Measurements from ENCODE around the gene CELSR3. TPM values are rescaled to one million over a fixed set of nuclear protein-coding genes. Genes with fewer than 3 reads are reported as not detected.
A peak's percentile ranks its signal among the peaks of the same experiment; 100 is the strongest.

Gene CELSR3
- total and polyA plus RNA-seq, 2 experiments from 2014 or later = 3.1 to 5.9 TPM

DNA sequence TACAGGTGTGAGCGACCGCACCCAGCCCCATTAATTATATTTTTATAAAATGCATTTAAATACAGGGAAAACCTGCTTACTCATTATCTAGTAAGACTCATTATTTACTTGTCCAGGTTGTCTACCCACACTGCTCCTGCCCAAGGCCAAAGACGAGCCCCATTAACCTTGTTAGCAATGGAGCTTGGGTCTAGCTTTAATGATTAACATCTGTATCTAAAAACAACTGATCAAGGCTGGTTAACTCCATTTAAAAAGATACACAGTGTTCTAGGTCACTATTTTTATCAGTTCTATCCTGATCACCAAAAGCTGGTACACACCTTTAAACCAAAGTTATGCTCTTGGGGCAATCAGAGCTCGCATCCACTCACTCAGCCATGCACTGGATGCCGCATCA lies 33.5 kb upstream of the CELSR3 start:
- peaks cover 3% of the 10 kb centered on the region for H3K4me1 ChIP-seq (ENCODE audit: low read depth)
- no peak overlapping the region for H3K27ac ChIP-seq
- H3K27me3 ChIP-seq = no peaks in the 10 kb centered on the region
- no peak overlapping the region for H3K4me3 ChIP-seq
- H3K9me3 ChIP-seq (ENCODE audit: low read depth) = no peaks in the 10 kb centered on the region
- DNase-seq (ENCODE audit: low read depth in 1 of 2, low spot score in 1 of 2) = no peak
- peaks cover 46% of the 10 kb centered on the region for H3K36me3 ChIP-seq
- TF ChIP-seq, protein P1, sequence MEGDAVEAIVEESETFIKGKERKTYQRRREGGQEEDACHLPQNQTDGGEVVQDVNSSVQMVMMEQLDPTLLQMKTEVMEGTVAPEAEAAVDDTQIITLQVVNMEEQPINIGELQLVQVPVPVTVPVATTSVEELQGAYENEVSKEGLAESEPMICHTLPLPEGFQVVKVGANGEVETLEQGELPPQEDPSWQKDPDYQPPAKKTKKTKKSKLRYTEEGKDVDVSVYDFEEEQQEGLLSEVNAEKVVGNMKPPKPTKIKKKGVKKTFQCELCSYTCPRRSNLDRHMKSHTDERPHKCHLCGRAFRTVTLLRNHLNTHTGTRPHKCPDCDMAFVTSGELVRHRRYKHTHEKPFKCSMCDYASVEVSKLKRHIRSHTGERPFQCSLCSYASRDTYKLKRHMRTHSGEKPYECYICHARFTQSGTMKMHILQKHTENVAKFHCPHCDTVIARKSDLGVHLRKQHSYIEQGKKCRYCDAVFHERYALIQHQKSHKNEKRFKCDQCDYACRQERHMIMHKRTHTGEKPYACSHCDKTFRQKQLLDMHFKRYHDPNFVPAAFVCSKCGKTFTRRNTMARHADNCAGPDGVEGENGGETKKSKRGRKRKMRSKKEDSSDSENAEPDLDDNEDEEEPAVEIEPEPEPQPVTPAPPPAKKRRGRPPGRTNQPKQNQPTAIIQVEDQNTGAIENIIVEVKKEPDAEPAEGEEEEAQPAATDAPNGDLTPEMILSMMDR (IDR thresholded peaks at IDR 0.05; ENCODE audit: low read depth, low read length) = no peak

DNA sequence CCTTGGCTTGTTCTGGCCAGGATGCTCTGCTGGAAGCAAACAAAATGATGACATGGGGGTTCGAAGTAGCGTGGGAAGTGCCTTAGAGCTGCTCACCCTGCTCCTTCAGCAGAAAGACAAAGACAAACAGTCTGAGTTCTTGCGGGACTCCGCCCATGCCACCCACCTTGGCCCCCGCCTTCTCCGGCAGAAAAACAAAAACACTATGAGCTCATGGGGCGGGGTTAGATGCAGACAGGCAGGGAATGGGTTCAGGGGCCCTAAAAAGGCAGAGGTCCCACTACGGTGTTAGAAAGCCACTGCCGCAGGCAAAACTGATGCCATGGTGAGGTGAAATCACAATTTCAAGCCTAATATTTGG lies 32.7 kb upstream of the CELSR3 start:
- Histone ChIP-seq H3K27ac (no peak overlapping the region), H3K4me1 (ENCODE audit: low read depth) (peaks cover 3% of the 10 kb centered on the region), H3K27me3 (no peaks in the 10 kb centered on the region), H3K9me3 (ENCODE audit: low read depth) (no peaks in the 10 kb centered on the region), H3K36me3 (peaks cover 51% of the 10 kb centered on the region), H3K4me3 (no peak overlapping the region)
- DNase-seq (ENCODE audit: low read depth in 1 of 2, low spot score in 1 of 2) = peak in 1 of 2 donors; percentile 81
- TF ChIP-seq, protein P1 (IDR thresholded peaks at IDR 0.05; ENCODE audit: low read depth, low read length) = no peak

DNA sequence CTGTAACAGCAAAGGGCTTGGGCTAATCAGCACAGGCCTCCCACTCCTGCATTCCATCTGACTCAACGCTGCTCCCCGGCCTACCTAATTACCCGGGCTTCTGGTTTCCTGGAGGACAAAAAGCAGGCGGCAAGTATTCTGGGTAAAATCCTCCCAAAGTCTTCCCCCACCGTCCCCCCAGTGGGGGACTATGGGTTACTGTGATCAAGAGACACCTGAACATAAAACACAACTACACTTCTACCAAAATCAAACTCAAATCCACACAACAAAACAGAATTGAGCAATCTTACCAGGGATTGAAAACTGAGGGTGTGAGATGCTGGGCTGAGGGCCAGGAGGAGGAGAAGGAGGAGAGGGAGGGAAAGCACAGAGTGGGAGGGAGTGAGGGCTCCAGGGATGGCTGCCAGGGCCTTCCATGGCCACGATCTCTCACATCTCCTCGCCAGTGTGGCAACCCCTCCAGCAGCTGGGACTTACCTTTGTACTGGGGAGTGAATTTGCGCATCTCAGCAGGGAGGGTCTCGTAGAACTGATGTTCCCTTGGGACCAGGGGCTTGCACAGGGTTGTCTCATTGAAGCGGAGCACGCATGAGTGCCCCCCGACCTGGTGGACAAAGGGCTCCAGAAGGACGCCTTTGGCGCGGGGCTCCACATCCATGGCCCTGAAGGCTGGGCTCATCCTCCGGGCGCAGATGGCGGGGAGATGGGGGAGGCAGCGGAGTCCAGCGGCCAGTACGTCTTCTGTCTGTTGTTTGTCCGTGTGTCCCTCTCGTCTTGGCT lies 32.1 kb upstream of the CELSR3 start:
- H3K27ac ChIP-seq = peak overlapping the region; percentile 39
- TF ChIP-seq, protein P1 (IDR thresholded peaks at IDR 0.05; ENCODE audit: low read depth, low read length) = no peak
- H3K9me3 ChIP-seq (ENCODE audit: low read depth) = no peaks in the 10 kb centered on the region
- no peaks in the 10 kb centered on the region for H3K4me1 ChIP-seq (ENCODE audit: low read depth)
- H3K27me3 ChIP-seq = no peaks in the 10 kb centered on the region
- H3K36me3 ChIP-seq = peaks cover 57% of the 10 kb centered on the region
- H3K4me3 ChIP-seq = no peak overlapping the region
- DNase-seq (ENCODE audit: low read depth in 1 of 2, low spot score in 1 of 2) = peak in 1 of 2 donors; percentile 96

DNA sequence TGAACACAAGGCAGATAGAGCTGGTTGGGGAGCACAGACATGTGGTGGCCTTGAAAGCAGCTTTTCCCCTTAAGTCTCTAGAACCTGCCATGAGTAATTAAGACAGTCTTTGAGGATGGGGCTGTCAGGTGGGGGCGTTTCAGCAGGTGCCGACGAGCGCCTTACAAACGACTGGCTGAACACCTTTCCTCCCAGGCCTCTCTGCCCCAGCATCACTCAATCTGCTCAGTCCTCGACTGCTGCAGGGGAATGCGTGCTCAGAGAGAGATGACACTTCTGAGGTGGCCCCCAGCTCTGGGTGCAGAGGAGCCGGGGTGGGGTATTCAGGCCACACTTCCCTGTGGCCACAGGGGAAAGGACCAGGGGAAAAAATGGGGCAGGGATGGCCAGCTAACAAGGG lies 31.1 kb upstream of the CELSR3 start:
- no peaks in the 10 kb centered on the region for H3K4me1 ChIP-seq (ENCODE audit: low read depth)
- peak overlapping the region; percentile 39 for H3K27ac ChIP-seq
- no peak overlapping the region for H3K4me3 ChIP-seq
- H3K9me3 ChIP-seq (ENCODE audit: low read depth) = no peaks in the 10 kb centered on the region
- H3K36me3 ChIP-seq = peaks cover 57% of the 10 kb centered on the region
- DNase-seq (ENCODE audit: low read depth in 1 of 2, low spot score in 1 of 2) = no peak
- no peaks in the 10 kb centered on the region for H3K27me3 ChIP-seq
- TF ChIP-seq, protein P1 (IDR thresholded peaks at IDR 0.05; ENCODE audit: low read depth, low read length) = no peak

DNA sequence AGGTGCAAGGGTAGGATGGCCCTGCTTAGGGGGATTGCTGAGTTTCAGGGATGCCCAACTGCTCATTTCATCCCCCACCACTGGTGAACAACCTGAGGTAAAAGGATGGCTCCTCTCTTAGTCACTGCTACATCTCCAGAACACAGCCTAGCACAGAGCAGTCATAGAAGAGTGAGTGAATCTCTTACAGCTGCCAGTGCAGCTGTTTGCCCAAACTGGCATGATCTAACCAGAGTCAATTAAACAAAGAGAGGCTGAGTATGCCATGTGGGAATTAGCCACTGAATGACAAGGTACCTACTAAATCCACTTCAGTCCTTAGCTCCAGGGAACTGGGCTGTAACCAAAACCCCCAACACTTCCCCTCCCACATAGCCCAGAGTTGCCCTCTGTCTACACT lies 29.9 kb upstream of the CELSR3 start:
- Histone ChIP-seq H3K27me3 (no peaks in the 10 kb centered on the region), H3K4me1 (ENCODE audit: low read depth) (no peaks in the 10 kb centered on the region), H3K4me3 (no peak overlapping the region), H3K36me3 (peaks cover 68% of the 10 kb centered on the region), H3K9me3 (ENCODE audit: low read depth) (no peaks in the 10 kb centered on the region), H3K27ac (no peak overlapping the region)
- DNase-seq (ENCODE audit: low read depth in 1 of 2, low spot score in 1 of 2) = no peak
- TF ChIP-seq, protein P1 (IDR thresholded peaks at IDR 0.05; ENCODE audit: low read depth, low read length) = no peak
